Psoas muscle (tissue), 8 donors: ENCODE results near the gene NPHS2. TPM values are rescaled to one million over a fixed set of nuclear protein-coding genes. Genes with fewer than 3 reads are reported as not detected.
A peak's percentile ranks its signal among the peaks of the same experiment; 100 is the strongest.

Experiments
- ATAC-seq, 4 donors: fragments of 200-7000 bp; cut with Tn5 transposase; one replicate each; pipeline ENCODE4 v1.9.1; 2020; ENCODE audit warnings: moderate library complexity in 3 of 4, mild to moderate bottlenecking in 2 of 4
- DNase-seq, 2 donors: peaks; one replicate each; pipeline ENCODE4 v3.0.0-alpha.2; 2020
- H3K27ac ChIP-seq: fragments of 200-600 bp; one replicate; pipeline ENCODE4 v1.8.0; 2022
- H3K27me3 ChIP-seq, 3 donors: fragments of 200-600 bp in 1 of 3; one replicate each; pipeline versions ENCODE4 v1.6.1 to v1.8.0; 2013 to 2022; ENCODE audit warnings: low read length in 2 of 3, mild to moderate bottlenecking in 2 of 3, moderate library complexity in 1 of 3; ENCODE audit not compliant: insufficient read depth in 3 of 3
- H3K36me3 ChIP-seq, 2 donors: fragments of 200-600 bp in 1 of 2; one replicate each; pipeline versions ENCODE4 v1.6.1 to v1.8.0; 2013 to 2022; ENCODE audit warnings: low read depth in 1 of 2, mild to moderate bottlenecking in 1 of 2, moderate library complexity in 1 of 2; ENCODE audit not compliant: insufficient read depth in 1 of 2
- H3K4me1 ChIP-seq: fragments of 200-600 bp; one replicate; pipeline ENCODE4 v1.8.0; 2022
- H3K4me3 ChIP-seq: fragments of 200-600 bp; one replicate; pipeline ENCODE4 v1.8.0; 2022; ENCODE audit warnings: mild to moderate bottlenecking
- H3K9me3 ChIP-seq: fragments of 200-600 bp; one replicate; pipeline ENCODE4 v1.8.0; 2022
- WGBS, 3 donors: extraction: QIAGEN DNeasy Blood & Tissue Kit; methylation state at CpG; one replicate each; pipeline versions ENCODE4 v1.1.6 to v1.1.7; 2013; 5-methylcytosine and 5-hydroxymethylcytosine counted together
- intact Hi-C, 2 donors: fragments of 100-400 bp; cut with DNase I; formaldehyde crosslinking; loops; one replicate each; pipeline versions ENCODE4 v1.11.0 to v1.14.2; 2022
- long read RNA-seq, 2 donors: library from polyadenylated mRNA; unstranded; transcript quantifications; one replicate each; pipeline ENCODE4 v2.0.0, GENCODE V29; 2021
- polyA plus RNA-seq, 3 donors: library from polyadenylated mRNA; stranded (reverse); fragments of 200-250 nt; gene quantifications; one replicate each; pipeline ENCODE4 v1.2.3, GENCODE V29; 2013
- total RNA-seq, 4 donors: library from RNA; stranded (reverse); fragmentation: NEBNext Ultra II Directional in 2 of 4; extraction: Animal tissue kit (Norgen Biotek cat#: 25700) in 2 of 4; gene quantifications; one replicate each; pipeline versions ENCODE4 v1.2.1 to v1.2.4, GENCODE V29; 2021 to 2023
- TF ChIP-seq, protein P1 (sequence below): fragments of 200-600 bp; IDR thresholded peaks from one replicate; pipeline ENCODE4 v1.8.0; 2022; ENCODE audit warnings: antibody characterized with exemption
- donor health status: healthy with polysubstance abuse.
- donor health status: DM: no; HTN: no; CAD: no; lungs with moderate emphysema.
- donor health status: Bipolar disorder and iron deficiency.
- donor health status: healthy.
- donor health status: DM: yes; HTN: yes; CAD: no.
- donor health status: DM: no; HTN: no; CAD: no.
- donor health status: DM: no; HTN: no; CAD: no.
- donor health status: DM: yes; HTN: yes; CAD: no.

Gene NPHS2
- total RNA-seq (not detected), polyA plus RNA-seq (not detected)
- long read RNA-seq, donor 1: 0 reads
- long read RNA-seq, donor 2: 0 reads

GRCh38 chr1:179575497-179576314, at the start of gene NPHS2:
TSS of gene NPHS2 (minus strand) at chr1:179575948. CDS start at chr1:179575864, 84 bp downstream.
- TF ChIP-seq, protein P1, sequence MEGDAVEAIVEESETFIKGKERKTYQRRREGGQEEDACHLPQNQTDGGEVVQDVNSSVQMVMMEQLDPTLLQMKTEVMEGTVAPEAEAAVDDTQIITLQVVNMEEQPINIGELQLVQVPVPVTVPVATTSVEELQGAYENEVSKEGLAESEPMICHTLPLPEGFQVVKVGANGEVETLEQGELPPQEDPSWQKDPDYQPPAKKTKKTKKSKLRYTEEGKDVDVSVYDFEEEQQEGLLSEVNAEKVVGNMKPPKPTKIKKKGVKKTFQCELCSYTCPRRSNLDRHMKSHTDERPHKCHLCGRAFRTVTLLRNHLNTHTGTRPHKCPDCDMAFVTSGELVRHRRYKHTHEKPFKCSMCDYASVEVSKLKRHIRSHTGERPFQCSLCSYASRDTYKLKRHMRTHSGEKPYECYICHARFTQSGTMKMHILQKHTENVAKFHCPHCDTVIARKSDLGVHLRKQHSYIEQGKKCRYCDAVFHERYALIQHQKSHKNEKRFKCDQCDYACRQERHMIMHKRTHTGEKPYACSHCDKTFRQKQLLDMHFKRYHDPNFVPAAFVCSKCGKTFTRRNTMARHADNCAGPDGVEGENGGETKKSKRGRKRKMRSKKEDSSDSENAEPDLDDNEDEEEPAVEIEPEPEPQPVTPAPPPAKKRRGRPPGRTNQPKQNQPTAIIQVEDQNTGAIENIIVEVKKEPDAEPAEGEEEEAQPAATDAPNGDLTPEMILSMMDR: no peak
- no peak within 1 kb of the TSS for H3K27ac ChIP-seq
- H3K4me1 ChIP-seq: no peaks in the 10 kb centered on the region
- no peaks in the 10 kb centered on the region for H3K9me3 ChIP-seq
- H3K4me3 ChIP-seq: no peak within 1 kb of the TSS
- ATAC-seq: no peak
- no peak for DNase-seq
- intact Hi-C loops: no loop called here
- 4% methylated on average over 55 to 77 of the region's 77 CpGs for WGBS, 3 donors
- no peaks in the 10 kb centered on the region for H3K36me3 ChIP-seq
- H3K27me3 ChIP-seq: peaks cover 12 to 31% (median 13%) of the 10 kb centered on the region in 3 donors

- Histone ChIP-seq H3K4me3 (no peak overlapping the region), H3K27ac (no peak overlapping the region), H3K9me3 (no peaks in the 10 kb centered on the region), H3K27me3 (no peaks in the 10 kb centered on the region), H3K4me1 (no peaks in the 10 kb centered on the region), H3K36me3 (no peaks in the 10 kb centered on the region)
- intact Hi-C loops: no loop called here
- TF ChIP-seq, protein P1: no peak
- 66 to 78% (median 70%) methylated on average over 3 of the region's 3 CpGs for WGBS, 3 donors
- ATAC-seq: no peak
- no peak for DNase-seq
These were observed 36.6 kb upstream of the NPHS2 start for GRCh38 chr1:179612361-179612760.

DNA sequence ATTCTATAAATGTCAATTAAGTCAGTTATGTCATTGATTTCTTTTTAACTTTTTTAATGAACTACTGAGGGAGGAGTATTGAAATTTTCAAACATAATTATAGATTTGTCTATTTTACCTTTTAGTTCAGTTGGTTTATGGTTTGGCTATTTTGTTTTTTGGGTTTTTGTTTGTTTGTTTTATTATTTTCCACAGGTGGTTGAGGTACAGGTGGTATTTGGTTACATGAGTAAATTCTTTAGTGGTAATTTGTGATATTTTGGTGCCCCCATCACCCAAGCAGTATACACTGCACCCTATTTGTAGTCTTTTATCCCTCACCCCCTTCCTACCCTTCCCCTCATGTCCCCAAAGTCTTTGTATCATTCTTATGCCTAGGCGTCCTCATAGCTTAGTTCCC, 25.3 kb upstream of the NPHS2 start:
- H3K27ac ChIP-seq: no peak overlapping the region
- intact Hi-C loops: no loop called here
- H3K27me3 ChIP-seq: no peaks in the 10 kb centered on the region
- no peak overlapping the region for H3K4me3 ChIP-seq
- ATAC-seq (no peak), DNase-seq (no peak)
- TF ChIP-seq, protein P1: no peak
- no peaks in the 10 kb centered on the region for H3K9me3 ChIP-seq
- no peaks in the 10 kb centered on the region for H3K36me3 ChIP-seq
- no peaks in the 10 kb centered on the region for H3K4me1 ChIP-seq
- 88 to 94% (median 90%) methylated on average over 1 of the region's 1 CpG for WGBS, 3 donors

DNA sequence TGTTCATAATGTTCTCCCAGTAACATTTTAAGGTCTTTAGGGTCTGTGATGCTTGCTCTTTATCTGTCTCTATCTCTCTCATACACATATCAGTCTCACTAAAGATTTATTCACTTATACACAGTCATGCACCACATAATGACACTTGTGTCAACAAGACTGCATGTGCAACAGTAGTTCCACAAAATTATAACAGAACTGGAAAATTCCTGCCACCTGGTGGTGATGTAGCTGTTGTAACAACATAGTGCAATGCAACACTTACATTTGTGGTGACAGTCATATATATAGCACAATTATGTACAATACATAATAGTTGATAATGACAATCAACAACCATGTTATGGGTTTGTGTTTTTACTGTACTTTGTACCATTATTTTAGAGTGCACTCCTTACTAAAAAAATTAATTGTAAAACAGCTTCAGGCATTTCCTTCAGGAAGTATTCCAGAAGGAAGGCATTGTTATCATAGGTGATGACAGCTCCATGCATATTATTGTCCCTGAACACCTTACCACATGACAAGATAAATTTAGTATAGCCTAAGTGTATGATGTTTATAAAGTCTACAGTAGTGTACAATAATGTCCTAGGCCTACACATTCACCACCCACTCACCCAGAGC, 24.0 kb upstream of the NPHS2 start:
- intact Hi-C loops: no loop called here
- no peak overlapping the region for H3K4me3 ChIP-seq
- DNase-seq (no peak), ATAC-seq (no peak)
- no peak overlapping the region for H3K27ac ChIP-seq
- no peaks in the 10 kb centered on the region for H3K4me1 ChIP-seq
- H3K36me3 ChIP-seq: no peaks in the 10 kb centered on the region
- no peaks in the 10 kb centered on the region for H3K27me3 ChIP-seq
- TF ChIP-seq, protein P1: peak; percentile 10
- no peaks in the 10 kb centered on the region for H3K9me3 ChIP-seq
